GM20000 (cell line): ENCODE measurements around the gene ZNF780A.

Experiments used
- DNase-seq: peaks from one replicate; pipeline ENCODE4 v3.0.0; 2012; ENCODE audit warnings: low spot score
- TF ChIP-seq, protein P1 (sequence below): IDR thresholded peaks from 2 replicates; pipeline ENCODE4 v1.5.1; 2012; ENCODE audit warnings: mild to moderate bottlenecking, control low read depth; ENCODE audit errors: extremely low read depth, missing control alignments

Gene ZNF780A

DNA sequence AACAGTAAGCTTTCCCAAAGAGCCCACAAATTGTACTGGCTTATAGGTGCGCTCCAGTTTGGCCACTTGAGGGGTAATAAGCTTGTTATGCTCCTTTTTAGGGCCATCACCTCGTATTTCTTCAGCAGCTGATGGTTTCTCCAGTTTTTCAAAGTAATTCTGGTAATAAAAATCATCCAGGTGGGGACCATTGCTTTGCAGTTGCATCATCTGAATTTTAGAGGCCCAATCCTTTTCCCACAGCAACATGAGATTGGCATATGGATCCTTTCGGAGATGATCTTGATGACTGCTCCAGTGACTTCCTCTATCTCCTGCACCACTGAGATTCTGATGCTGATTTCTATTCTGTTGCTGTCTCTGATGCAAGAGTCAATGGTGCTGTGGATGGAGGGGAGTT, 66.8 kb downstream of the ZNF780A start:
- DNase-seq: no peak
- TF ChIP-seq, protein P1, sequence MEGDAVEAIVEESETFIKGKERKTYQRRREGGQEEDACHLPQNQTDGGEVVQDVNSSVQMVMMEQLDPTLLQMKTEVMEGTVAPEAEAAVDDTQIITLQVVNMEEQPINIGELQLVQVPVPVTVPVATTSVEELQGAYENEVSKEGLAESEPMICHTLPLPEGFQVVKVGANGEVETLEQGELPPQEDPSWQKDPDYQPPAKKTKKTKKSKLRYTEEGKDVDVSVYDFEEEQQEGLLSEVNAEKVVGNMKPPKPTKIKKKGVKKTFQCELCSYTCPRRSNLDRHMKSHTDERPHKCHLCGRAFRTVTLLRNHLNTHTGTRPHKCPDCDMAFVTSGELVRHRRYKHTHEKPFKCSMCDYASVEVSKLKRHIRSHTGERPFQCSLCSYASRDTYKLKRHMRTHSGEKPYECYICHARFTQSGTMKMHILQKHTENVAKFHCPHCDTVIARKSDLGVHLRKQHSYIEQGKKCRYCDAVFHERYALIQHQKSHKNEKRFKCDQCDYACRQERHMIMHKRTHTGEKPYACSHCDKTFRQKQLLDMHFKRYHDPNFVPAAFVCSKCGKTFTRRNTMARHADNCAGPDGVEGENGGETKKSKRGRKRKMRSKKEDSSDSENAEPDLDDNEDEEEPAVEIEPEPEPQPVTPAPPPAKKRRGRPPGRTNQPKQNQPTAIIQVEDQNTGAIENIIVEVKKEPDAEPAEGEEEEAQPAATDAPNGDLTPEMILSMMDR: no peak
